ENCODE measurements around the gene PTRH1. TPM values are rescaled to one million over a fixed set of nuclear protein-coding genes. Genes with fewer than 3 reads are reported as not detected.
"Not testable (repeated sequence)": the region's sequence is repeated elsewhere in the genome, so short reads cannot be mapped to it uniquely, and the experiment has no call there.

The PTRH1 gene
- total and polyA plus RNA-seq, 2 of the 13 experiments (the other 11 are each of a cell fraction or from before 2014, with no cell fraction given), result 4.0 to 10.4 TPM

DNA sequence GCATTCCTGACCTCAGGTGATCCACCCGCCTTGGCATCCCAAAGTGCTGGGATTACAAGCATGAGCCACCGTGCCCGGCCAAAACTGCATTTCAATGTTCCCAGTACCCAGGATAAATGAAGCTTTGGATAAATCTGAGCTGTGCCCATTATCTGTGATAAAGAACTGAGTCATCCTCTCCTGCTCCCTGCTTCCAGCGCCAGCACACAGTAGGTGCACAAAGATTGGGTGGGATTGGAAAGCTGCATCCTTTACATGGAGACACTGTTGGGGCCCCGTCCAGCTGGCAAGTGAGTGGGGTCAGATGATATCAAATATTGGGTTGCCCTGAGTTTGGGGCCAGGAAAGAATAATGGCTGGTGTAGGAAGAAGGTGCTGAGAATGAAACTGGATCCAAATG lies 45.6 kb upstream of the PTRH1 start:
- Histone ChIP-seq H3K4me3 (replicated peaks in 1 of 3; ENCODE audit: insufficient read depth in 1 of 3, low read depth in 2 of 3, low read length in 3 of 3) (no peak overlapping the region), H3K36me3 (replicated peaks in 1 of 2; ENCODE audit: control insufficient read depth in 1 of 2, insufficient read depth in 2 of 2, low read length in 2 of 2) (no peaks in the 10 kb centered on the region), H4K20me1 (ENCODE audit: insufficient read depth, low read length) (no peaks in the 10 kb centered on the region), H3K79me2 (ENCODE audit: insufficient read depth, low read length) (no peaks in the 10 kb centered on the region), H3K9ac (ENCODE audit: insufficient read depth, low read depth, low read length) (no peak overlapping the region), H2AFZ (ENCODE audit: low read length) (no peak overlapping the region), H3K4me1 (ENCODE audit: insufficient read depth, low read length) (no peaks in the 10 kb centered on the region), H3K27ac (ENCODE audit: extremely low read length, insufficient read depth, low read length) (no peak overlapping the region), H3K27me3 (ENCODE audit: control insufficient read depth in 1 of 2, insufficient read depth in 2 of 2, low read length in 2 of 2) (peaks cover 0 to 47% of the 10 kb centered on the region in 2 experiments; a peak in 2 of 5 replicates), H3K4me2 (ENCODE audit: low read depth, low read length) (no peak overlapping the region), H3K9me3 (ENCODE audit: low read length) (no peaks in the 10 kb centered on the region)
- DNase-seq (ENCODE audit: low spot score), result no peak
- no peak for ATAC-seq
- CTCF ChIA-PET (ENCODE audit: low intra/inter-chr PET ratio, low total read pairs), result no interaction called here
- WGBS (ENCODE audit: low lambda C conversion rate), result 2% methylated on average over 5 of the region's 5 CpGs
- BruUV-seq (replicated peaks), result no TSS peak
- no peak for FAIRE-seq
- POLR2A ChIA-PET, result no interaction called here
- in situ Hi-C loops (cut with HindIII; ENCODE audit: extremely low pct_ligation_motif_present, low pct_unique_long_range_greater_than_20kb) (no loop called here), intact Hi-C loops (cut with micrococcal nuclease; ENCODE audit: unreplicated experiment) (no loop called here)
- TF ChIP-seq, protein P1, sequence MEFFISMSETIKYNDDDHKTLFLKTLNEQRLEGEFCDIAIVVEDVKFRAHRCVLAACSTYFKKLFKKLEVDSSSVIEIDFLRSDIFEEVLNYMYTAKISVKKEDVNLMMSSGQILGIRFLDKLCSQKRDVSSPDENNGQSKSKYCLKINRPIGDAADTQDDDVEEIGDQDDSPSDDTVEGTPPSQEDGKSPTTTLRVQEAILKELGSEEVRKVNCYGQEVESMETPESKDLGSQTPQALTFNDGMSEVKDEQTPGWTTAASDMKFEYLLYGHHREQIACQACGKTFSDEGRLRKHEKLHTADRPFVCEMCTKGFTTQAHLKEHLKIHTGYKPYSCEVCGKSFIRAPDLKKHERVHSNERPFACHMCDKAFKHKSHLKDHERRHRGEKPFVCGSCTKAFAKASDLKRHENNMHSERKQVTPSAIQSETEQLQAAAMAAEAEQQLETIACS (CRISPR knock-in tag; IDR thresholded peaks at IDR 0.05), result no peak
- no peak for TF ChIP-seq ASH2L (IDR thresholded peaks at IDR 0.05; ENCODE audit: insufficient read length, low read depth, low read length)
- TF ChIP-seq ZNF619 (CRISPR knock-in tag; IDR thresholded peaks at IDR 0.05), result no peak

DNA sequence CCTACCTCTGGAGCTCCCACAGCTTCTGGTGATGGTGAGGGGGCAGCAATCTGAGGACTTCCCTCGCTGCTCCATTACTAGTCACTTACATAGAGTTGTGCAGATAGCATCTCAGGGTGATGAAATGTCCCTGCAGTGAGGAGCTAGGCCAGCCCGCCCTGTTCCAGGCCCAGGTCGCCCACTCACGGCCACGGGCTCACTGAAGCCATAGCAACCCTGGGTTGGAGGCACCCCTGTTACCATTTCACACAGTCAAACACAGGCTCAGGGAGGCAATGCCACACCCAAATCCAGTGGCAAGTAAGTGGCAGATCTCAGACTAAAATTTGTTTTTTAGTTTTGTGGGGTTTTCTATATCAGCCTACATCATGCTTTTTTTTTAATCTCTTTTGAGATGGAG lies 43.4 kb upstream of the PTRH1 start:
- ATAC-seq (no peak), DNase-seq (ENCODE audit: low spot score) (no peak), FAIRE-seq (no peak)
- H3K4me1 ChIP-seq (ENCODE audit: insufficient read depth, low read length), result no peaks in the 10 kb centered on the region
- H3K27ac ChIP-seq (ENCODE audit: extremely low read length, insufficient read depth, low read length), result no peak overlapping the region
- H2AFZ ChIP-seq (ENCODE audit: low read length), result no peak overlapping the region
- H3K9ac ChIP-seq (ENCODE audit: insufficient read depth, low read depth, low read length), result no peak overlapping the region
- intact Hi-C loops (cut with micrococcal nuclease; ENCODE audit: unreplicated experiment) (no loop called here), in situ Hi-C loops (cut with HindIII; ENCODE audit: extremely low pct_ligation_motif_present, low pct_unique_long_range_greater_than_20kb) (no loop called here)
- 4% methylated on average over 5 of the region's 5 CpGs for WGBS (ENCODE audit: low lambda C conversion rate)
- no peaks in the 10 kb centered on the region for H3K79me2 ChIP-seq (ENCODE audit: insufficient read depth, low read length)
- H3K27me3 ChIP-seq (ENCODE audit: control insufficient read depth in 1 of 2, insufficient read depth in 2 of 2, low read length in 2 of 2), result peaks cover 0 to 50% of the 10 kb centered on the region in 2 experiments; a peak in 2 of 5 replicates
- no peaks in the 10 kb centered on the region for H3K9me3 ChIP-seq (ENCODE audit: low read length)
- no TSS peak for BruUV-seq (replicated peaks)
- no peaks in the 10 kb centered on the region for H4K20me1 ChIP-seq (ENCODE audit: insufficient read depth, low read length)
- H3K36me3 ChIP-seq (replicated peaks in 1 of 2; ENCODE audit: control insufficient read depth in 1 of 2, insufficient read depth in 2 of 2, low read length in 2 of 2), result no peaks in the 10 kb centered on the region
- H3K4me3 ChIP-seq (replicated peaks in 1 of 3; ENCODE audit: insufficient read depth in 1 of 3, low read depth in 2 of 3, low read length in 3 of 3), result no peak overlapping the region
- H3K4me2 ChIP-seq (ENCODE audit: low read depth, low read length), result no peak overlapping the region
- POLR2A ChIA-PET, result no interaction called here
- CTCF ChIA-PET (ENCODE audit: low intra/inter-chr PET ratio, low total read pairs), result no interaction called here
- TF ChIP-seq GZF1 (CRISPR knock-in tag; IDR thresholded peaks at IDR 0.05) (no peak), ZNF350 (CRISPR knock-in tag; IDR thresholded peaks at IDR 0.05; ENCODE audit: borderline replicate concordance, low read depth) (no peak), MTA3 (CRISPR knock-in tag; IDR thresholded peaks at IDR 0.05) (no peak), NPAS2 (CRISPR knock-in tag; IDR thresholded peaks at IDR 0.05; ENCODE audit: borderline replicate concordance) (no peak), ZNF567 (CRISPR knock-in tag; IDR thresholded peaks at IDR 0.05; ENCODE audit: borderline replicate concordance) (no peak), REPIN1 (CRISPR knock-in tag; IDR thresholded peaks at IDR 0.05; ENCODE audit: borderline replicate concordance, low read depth) (no peak), SP1 (IDR thresholded peaks at IDR 0.05) (no peak), SP1 (CRISPR knock-in tag; IDR thresholded peaks at IDR 0.05) (no peak)
- TF ChIP-seq, protein P2, sequence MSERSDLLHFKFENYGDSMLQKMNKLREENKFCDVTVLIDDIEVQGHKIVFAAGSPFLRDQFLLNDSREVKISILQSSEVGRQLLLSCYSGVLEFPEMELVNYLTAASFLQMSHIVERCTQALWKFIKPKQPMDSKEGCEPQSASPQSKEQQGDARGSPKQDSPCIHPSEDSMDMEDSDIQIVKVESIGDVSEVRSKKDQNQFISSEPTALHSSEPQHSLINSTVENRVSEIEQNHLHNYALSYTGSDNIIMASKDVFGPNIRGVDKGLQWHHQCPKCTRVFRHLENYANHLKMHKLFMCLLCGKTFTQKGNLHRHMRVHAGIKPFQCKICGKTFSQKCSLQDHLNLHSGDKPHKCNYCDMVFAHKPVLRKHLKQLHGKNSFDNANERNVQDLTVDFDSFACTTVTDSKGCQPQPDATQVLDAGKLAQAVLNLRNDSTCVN (CRISPR knock-in tag; IDR thresholded peaks at IDR 0.05; ENCODE audit: borderline replicate concordance), result no peak

DNA sequence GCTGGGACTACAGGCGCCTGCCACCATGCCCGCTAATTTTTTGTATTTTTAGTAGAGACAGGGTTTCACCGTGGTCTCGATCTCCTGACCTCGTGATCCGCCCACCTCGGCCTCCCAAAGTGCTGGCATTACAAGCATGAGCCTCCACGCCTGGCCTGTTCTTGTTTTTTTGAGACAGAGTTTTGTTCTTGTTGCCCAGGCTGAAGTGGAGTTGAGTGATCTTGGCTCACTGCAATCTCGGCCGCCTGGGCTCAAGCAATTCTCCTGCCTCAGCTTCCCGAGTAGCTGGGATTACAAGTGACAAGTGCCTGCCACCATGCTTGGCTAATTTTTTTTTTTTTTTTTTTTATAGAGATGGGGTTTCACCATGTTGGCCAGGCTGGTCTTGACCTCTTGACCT lies 41.3 kb upstream of the PTRH1 start:
- BruUV-seq (replicated peaks); H3K79me2 ChIP-seq (ENCODE audit: insufficient read depth, low read length); H3K27ac ChIP-seq (ENCODE audit: extremely low read length, insufficient read depth, low read length); DNase-seq (ENCODE audit: low spot score); H3K4me2 ChIP-seq (ENCODE audit: low read depth, low read length); ATAC-seq; intact Hi-C loops (cut with micrococcal nuclease; ENCODE audit: unreplicated experiment); H3K4me3 ChIP-seq (replicated peaks in 1 of 3; ENCODE audit: insufficient read depth in 1 of 3, low read depth in 2 of 3, low read length in 3 of 3); H3K4me1 ChIP-seq (ENCODE audit: insufficient read depth, low read length); H2AFZ ChIP-seq (ENCODE audit: low read length); H3K9ac ChIP-seq (ENCODE audit: insufficient read depth, low read depth, low read length); H3K36me3 ChIP-seq (replicated peaks in 1 of 2; ENCODE audit: control insufficient read depth in 1 of 2, insufficient read depth in 2 of 2, low read length in 2 of 2); H4K20me1 ChIP-seq (ENCODE audit: insufficient read depth, low read length); POLR2A ChIA-PET; H3K9me3 ChIP-seq (ENCODE audit: low read length); CTCF ChIA-PET (ENCODE audit: low intra/inter-chr PET ratio, low total read pairs); in situ Hi-C loops (cut with HindIII; ENCODE audit: extremely low pct_ligation_motif_present, low pct_unique_long_range_greater_than_20kb); FAIRE-seq: not testable (repeated sequence)
- WGBS (ENCODE audit: low lambda C conversion rate), result 14% methylated on average over 11 of the region's 11 CpGs
- peaks cover 0 to 52% of the 10 kb centered on the region in 2 experiments; a peak in 3 of 5 replicates for H3K27me3 ChIP-seq (ENCODE audit: control insufficient read depth in 1 of 2, insufficient read depth in 2 of 2, low read length in 2 of 2)
